Esophagus squamous epithelium (tissue), 5 donors: Measurements from ENCODE around the gene SDK2. TPM values are rescaled to one million over a fixed set of nuclear protein-coding genes. Genes with fewer than 3 reads are reported as not detected.

Experiments
- DNase-seq: peaks from one replicate; lab custom pipeline; 2025; lab: John Stamatoyannopoulos, UW
- H3K27ac ChIP-seq, 4 donors: fragments of 200-600 bp; sonication (generic); one replicate each; pipeline ENCODE4 v1.5.1; 2016 to 2019; ENCODE audit warnings: mild to moderate bottlenecking in 1 of 4
- H3K27me3 ChIP-seq, 4 donors: fragments of 200-600 bp; sonication (generic); 1 replicate in 3 of 4; 2 replicates in 1 of 4; pipeline versions ENCODE4 v1.5.1 to v1.6.0; 2017 to 2021; ENCODE audit warnings: antibody characterized with exemption in 1 of 4
- H3K36me3 ChIP-seq, 3 donors: fragments of 200-600 bp; sonication (generic); one replicate each; pipeline ENCODE4 v1.5.1; 2016 to 2019
- H3K4me1 ChIP-seq, 3 donors: fragments of 200-600 bp; sonication (generic); one replicate each; pipeline ENCODE4 v1.5.1; 2017 to 2019
- H3K4me3 ChIP-seq, 4 donors: fragments of 200-600 bp; sonication (generic); 1 replicate in 3 of 4; 2 replicates in 1 of 4; pipeline ENCODE4 v1.5.1; 2016 to 2019; ENCODE audit warnings: mild to moderate bottlenecking in 2 of 4, moderate library complexity in 1 of 4
- H3K9me3 ChIP-seq, 3 donors: fragments of 200-600 bp; sonication (generic); one replicate each; pipeline ENCODE4 v1.5.1; 2016 to 2019
- POLR2A ChIP-seq, 4 donors: fragments of 450-650 bp; IDR thresholded peaks; one replicate each; pipeline ENCODE4 v1.6.1; 2017; ENCODE audit warnings: antibody characterized with exemption in 4 of 4, mild to moderate bottlenecking in 4 of 4, moderate library complexity in 3 of 4
- WGBS, 2 donors: methylation state at CpG; one replicate each; pipeline ENCODE4 v1.1.5; 2018; 5-methylcytosine and 5-hydroxymethylcytosine counted together
- intact Hi-C: fragments of 100-400 bp; cut with DNase I; formaldehyde crosslinking; loops from one replicate; pipeline ENCODE4 v1.15.0; 2022
- total RNA-seq, 4 donors: library from RNA; depleted of rRNA; stranded (reverse); fragments of >200 nt; gene quantifications; one replicate each; pipeline ENCODE4 v1.1.0, GENCODE V29; 2016
- TF ChIP-seq, protein P1 (sequence below), 6 experiments: fragments of 450-650 bp in 4 of 6; fragments of 200-600 bp in 2 of 6; sonication (generic) in 2 of 6; IDR thresholded peaks; one replicate each; pipeline ENCODE4 v1.5.1; 2016 to 2019; ENCODE audit warnings: antibody characterized with exemption in 6 of 6, mild to moderate bottlenecking in 4 of 6, moderate library complexity in 4 of 6
- donor health status: DM: yes; HTN: yes; CAD: no.

The SDK2 gene
- total RNA-seq, 4 donors from 2014 or later, result 1.7 to 5.5 (median 2.4) TPM

DNA sequence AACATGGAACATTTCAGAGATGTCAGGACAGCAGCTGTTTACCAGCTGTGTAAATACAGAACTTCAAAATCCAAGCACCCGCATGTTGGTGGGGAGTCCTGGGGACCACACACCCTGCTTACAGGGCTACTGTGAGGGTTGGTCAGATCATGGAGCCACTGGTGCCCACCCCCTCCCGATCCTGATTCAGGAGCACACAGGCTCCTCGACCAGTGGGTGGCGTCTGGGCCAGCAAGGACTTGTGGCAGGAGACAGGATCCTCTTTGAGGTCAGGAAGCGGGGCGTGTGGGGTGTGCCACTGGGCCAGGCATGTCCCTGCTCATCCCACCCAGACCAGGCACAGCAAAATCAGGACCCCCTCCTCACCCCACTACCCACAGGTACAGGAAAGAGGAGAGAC, 83.6 kb downstream of the SDK2 start:
- WGBS, 2 donors, result 44 to 60% methylated on average over 2 to 3 of the region's 6 CpGs
- TF ChIP-seq, protein P1, sequence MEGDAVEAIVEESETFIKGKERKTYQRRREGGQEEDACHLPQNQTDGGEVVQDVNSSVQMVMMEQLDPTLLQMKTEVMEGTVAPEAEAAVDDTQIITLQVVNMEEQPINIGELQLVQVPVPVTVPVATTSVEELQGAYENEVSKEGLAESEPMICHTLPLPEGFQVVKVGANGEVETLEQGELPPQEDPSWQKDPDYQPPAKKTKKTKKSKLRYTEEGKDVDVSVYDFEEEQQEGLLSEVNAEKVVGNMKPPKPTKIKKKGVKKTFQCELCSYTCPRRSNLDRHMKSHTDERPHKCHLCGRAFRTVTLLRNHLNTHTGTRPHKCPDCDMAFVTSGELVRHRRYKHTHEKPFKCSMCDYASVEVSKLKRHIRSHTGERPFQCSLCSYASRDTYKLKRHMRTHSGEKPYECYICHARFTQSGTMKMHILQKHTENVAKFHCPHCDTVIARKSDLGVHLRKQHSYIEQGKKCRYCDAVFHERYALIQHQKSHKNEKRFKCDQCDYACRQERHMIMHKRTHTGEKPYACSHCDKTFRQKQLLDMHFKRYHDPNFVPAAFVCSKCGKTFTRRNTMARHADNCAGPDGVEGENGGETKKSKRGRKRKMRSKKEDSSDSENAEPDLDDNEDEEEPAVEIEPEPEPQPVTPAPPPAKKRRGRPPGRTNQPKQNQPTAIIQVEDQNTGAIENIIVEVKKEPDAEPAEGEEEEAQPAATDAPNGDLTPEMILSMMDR (IDR thresholded peaks at IDR 0.05), result peak in 1 of 6 experiments; percentile 23
- TF ChIP-seq POLR2A (IDR thresholded peaks at IDR 0.05), result no peak
- H3K4me1 ChIP-seq, result peaks cover 4 to 37% (median 4%) of the 10 kb centered on the region in 3 donors
- peaks cover 0 to 42% (median 0%) of the 10 kb centered on the region in 4 donors for H3K27me3 ChIP-seq
- intact Hi-C loops, result no loop called here
- no peak for DNase-seq
- no peaks in the 10 kb centered on the region for H3K36me3 ChIP-seq
- H3K9me3 ChIP-seq, result no peaks in the 10 kb centered on the region
- no peak overlapping the region for H3K27ac ChIP-seq
- H3K4me3 ChIP-seq, result no peak overlapping the region

DNA sequence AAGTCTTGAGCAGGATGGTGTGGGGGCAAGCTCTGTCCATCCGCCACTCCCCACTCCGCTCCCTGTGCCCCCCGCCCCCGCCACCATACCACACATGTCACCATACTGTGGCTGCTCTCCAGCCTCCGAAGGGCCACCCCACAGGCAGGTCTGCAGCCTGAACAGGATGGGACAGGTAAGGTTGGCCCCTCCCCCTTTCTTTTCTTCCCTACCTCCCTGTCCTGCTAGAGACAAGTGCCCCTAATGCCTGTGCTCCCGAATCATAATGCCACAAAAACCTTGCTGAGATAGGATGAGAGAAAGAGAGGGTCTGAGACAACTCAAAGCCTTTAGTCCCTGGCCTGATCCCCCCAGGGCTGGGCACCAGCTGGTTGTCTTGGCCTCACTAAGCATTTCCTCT, 84.7 kb downstream of the SDK2 start:
- 53 to 81% methylated on average over 2 to 4 of the region's 6 CpGs for WGBS, 2 donors
- no peak overlapping the region for H3K4me3 ChIP-seq
- no peaks in the 10 kb centered on the region for H3K36me3 ChIP-seq
- intact Hi-C loops, result no loop called here
- H3K27ac ChIP-seq, result no peak overlapping the region
- no peak for TF ChIP-seq POLR2A (IDR thresholded peaks at IDR 0.05)
- TF ChIP-seq, protein P1 (IDR thresholded peaks at IDR 0.05), result no peak
- H3K27me3 ChIP-seq, result peaks cover 0 to 51% (median 0%) of the 10 kb centered on the region in 4 donors
- no peaks in the 10 kb centered on the region for H3K9me3 ChIP-seq
- DNase-seq, result no peak
- H3K4me1 ChIP-seq, result peaks cover 0 to 26% (median 4%) of the 10 kb centered on the region in 3 donors

DNA sequence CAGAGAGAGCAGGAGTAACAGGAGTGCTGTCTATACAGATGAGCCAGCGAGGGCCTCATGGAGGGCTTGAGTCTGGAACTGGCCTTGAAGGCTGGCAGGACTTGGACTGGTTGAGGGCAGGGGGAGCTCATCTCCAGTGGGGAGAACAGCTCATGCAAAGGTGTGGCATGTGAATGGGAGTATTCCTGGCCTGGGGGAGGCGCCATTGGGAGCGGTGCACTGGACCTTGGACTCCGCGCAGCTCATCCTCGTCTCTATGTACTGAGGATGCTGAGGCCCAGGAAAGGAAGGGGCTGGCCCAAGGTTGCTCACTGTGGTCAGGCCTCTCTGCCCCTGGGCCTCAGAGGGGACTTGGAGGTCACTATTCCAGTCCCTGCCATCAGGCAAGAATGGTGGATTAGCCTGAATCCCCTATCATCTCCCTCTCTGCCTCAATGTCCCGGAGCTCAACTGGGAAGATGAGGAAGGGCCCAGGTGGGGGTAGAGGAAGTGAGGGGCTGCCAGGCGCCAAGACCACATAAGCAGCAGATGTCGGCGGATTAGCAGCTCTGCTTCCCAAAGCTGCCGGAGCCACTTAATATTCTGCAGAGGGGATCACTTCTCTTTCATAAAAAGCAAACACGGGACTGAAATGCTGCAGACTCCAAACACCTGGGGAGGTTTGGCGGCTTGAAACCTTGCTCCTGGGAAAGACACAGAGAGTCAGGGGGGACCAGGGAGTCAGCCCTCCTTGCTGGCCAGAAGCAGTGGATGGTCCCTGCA, 88.9 kb downstream of the SDK2 start:
- TF ChIP-seq, protein P1 (IDR thresholded peaks at IDR 0.05), result no peak
- no peak for TF ChIP-seq POLR2A (IDR thresholded peaks at IDR 0.05)
- no peaks in the 10 kb centered on the region for H3K9me3 ChIP-seq
- H3K27ac ChIP-seq, result no peak overlapping the region
- no peaks in the 10 kb centered on the region for H3K36me3 ChIP-seq
- H3K4me3 ChIP-seq, result no peak overlapping the region
- intact Hi-C loops, result no loop called here
- H3K4me1 ChIP-seq, result peaks cover 0 to 13% (median 0%) of the 10 kb centered on the region in 3 donors
- no peak for DNase-seq
- 85 to 89% methylated on average over 6 to 9 of the region's 13 CpGs for WGBS, 2 donors
- peaks cover 0 to 53% (median 0%) of the 10 kb centered on the region in 4 donors for H3K27me3 ChIP-seq

DNA sequence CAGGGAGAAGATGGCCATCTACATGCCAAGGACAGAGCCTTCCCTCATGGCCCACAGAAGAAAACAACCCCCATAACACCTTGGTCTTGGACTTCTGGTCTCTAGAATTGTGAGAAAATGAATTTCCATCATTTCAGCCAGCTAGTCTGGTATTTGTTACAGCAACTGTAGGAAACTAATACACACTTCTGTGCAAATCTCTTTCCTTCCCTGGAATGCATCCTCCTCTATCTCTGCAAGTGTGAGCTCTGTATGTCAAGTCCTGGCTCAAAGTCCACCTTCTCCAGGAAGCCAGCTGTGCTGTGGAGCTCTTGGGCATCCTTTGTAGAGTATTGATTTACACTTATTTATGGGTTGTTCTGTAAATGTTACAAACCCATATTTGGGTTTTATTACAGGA, 89.7 kb downstream of the SDK2 start:
- intact Hi-C loops, result no loop called here
- peaks cover 0 to 13% (median 0%) of the 10 kb centered on the region in 3 donors for H3K4me1 ChIP-seq
- H3K36me3 ChIP-seq, result no peaks in the 10 kb centered on the region
- TF ChIP-seq, protein P1 (IDR thresholded peaks at IDR 0.05), result no peak
- TF ChIP-seq POLR2A (IDR thresholded peaks at IDR 0.05), result no peak
- peaks cover 0 to 52% (median 0%) of the 10 kb centered on the region in 4 donors for H3K27me3 ChIP-seq
- no peak overlapping the region for H3K4me3 ChIP-seq
- H3K27ac ChIP-seq, result no peak overlapping the region
- no peak for DNase-seq
- H3K9me3 ChIP-seq, result no peaks in the 10 kb centered on the region

DNA sequence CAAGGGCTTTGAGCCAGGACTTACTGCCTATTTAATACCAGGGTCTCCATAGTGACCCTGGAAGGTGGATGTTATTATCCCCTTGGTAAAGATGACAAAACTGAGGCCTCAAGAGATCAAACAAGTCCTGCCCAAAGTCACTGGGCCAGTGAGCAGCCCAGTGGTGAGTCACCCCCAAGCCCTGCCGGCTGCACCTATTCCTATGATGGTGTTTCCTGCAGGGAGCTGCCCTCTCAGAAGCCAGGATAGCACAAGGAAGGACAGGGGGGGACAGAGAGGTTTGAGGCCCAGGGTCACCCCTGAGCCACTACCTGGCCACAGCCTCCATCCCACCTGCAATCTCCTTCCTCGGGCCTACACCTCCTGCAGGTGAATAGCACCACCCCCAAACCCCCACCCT, 90.9 kb downstream of the SDK2 start:
- intact Hi-C loops, result no loop called here
- no peak overlapping the region for H3K4me3 ChIP-seq
- H3K4me1 ChIP-seq, result peaks cover 0 to 22% (median 0%) of the 10 kb centered on the region in 3 donors
- H3K27me3 ChIP-seq, result peaks cover 0 to 46% (median 0%) of the 10 kb centered on the region in 4 donors
- no peak for TF ChIP-seq POLR2A (IDR thresholded peaks at IDR 0.05)
- TF ChIP-seq, protein P1 (IDR thresholded peaks at IDR 0.05), result no peak
- no peak overlapping the region for H3K27ac ChIP-seq
- no peaks in the 10 kb centered on the region for H3K9me3 ChIP-seq
- DNase-seq, result no peak
- WGBS, 2 donors, result 73 to 92% methylated on average over 1 to 2 of the region's 2 CpGs
- no peaks in the 10 kb centered on the region for H3K36me3 ChIP-seq
